Measurements from ENCODE around the gene MRPL33.

- no peak for TF ChIP-seq CTCF (conservative IDR thresholded peaks at IDR 0.05)
- TF ChIP-seq EZH2 (IDR thresholded peaks at IDR 0.05; ENCODE audit: low read depth) = no peak
Observed at GRCh38 chr2:27790796-27791195, 19.3 kb downstream of the MRPL33 start.
